HG03280 (cell line): ENCODE data around the gene MED10.
"Not testable (repeated sequence)": the region's sequence is repeated elsewhere in the genome, so short reads cannot be mapped to it uniquely, and the experiment has no call there.

Experiments used
- ATAC-seq: cut with Tn5 transposase; IDR thresholded peaks from one replicate; pipeline ENCODE4 v1.9.1; 2021; ENCODE audit warnings: mild to moderate bottlenecking, moderate library complexity; ENCODE audit not compliant: unreplicated experiment

MED10 gene

DNA sequence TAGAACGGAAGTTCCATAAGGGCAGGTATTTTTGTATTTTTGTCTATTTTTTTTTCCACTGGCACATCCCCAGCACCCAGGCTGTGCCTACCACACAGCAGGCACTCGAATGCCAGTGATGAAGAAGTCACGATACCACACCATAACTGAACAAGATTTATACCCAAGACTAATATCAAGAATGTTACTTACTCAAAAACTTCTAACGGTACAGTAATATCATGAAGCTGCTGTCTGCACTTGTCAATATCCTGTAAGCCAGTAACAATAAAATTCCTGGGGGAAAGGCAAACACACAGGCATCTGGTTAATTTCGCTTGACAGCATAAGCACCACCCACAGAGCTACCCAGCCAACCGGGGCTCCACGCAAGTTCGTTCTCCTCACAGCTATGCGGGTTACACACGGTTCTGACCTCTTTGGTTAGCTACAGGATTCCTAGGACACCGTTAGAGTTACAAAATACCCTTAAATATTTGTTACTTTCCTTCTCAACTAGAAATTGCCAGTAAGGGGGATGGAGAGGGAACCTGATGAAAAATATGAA lies 1.3 kb downstream of the MED10 start:
- no peak for ATAC-seq

DNA sequence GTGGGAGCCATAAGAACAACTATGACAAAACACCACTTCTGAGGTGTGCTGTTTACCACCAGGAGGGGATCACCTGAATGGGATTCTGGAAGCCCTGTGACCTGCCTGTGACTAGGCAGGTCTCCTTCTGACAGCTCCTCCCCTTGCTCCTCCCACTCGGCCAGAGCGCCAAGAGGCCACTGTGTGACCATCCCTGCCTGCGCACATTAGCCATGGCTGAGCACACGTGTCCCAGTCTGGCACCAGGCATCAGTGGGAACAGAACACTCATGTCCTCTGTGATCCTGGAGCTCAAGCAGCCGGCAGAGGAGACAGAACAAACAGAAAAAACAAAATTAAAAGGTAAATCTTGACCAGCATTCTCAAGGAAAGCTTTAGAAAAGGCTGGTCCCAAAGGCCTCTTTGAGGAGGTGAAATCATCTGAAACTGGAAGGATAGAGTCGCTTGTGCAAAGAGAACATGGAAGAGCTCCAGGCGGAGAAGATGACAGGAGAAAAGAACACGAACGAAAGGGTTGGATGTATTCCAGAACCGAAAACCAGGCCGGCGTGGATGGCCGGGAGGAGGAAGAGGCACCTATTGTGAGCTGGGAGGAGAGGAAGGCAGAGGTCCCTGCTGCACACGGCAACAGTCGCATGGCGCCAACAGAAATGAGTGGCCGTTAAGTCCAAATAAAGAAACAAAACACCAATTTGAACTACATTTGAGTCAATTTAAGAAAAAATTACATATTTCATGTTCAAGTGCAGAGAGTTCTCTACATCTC lies 5.1 kb downstream of the MED10 start:
- no peak for ATAC-seq

DNA sequence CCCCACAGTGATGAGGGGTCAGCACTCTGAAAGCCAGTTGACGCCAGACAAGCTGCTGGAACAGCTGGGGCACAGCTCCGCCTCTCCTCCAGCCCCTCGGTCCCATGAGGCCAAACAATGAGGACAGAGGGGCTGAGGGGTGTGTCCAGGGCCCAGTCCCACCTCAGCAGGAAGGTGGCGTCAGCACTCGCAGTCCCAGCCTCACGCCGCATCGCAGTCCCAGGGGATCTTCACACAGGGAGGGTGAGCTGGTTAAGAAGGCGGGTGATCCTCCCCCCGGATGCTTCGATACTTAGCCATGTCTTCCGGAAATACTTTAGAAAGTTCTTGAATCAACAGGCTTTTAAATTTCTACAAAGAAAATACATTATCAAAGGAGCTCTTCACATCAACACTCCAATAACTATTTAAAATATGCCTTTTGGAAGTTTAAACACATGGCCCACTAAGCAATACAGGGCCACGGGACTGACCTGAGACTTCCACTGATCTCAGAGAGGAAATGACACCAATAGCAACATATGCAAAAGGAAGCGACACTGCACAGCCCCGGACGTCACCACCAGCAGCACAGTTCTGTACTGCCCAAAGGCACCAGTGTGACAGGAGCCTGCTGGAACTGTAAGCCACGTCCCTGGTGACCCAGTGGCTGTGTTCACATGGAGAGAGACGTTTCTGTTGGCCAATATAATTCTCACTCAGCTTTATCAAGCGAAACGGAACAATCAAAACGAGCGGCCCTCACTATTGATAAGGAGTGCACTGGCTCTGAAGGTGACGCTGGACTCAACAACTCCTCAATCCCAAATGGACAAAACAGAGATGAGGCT lies 5.9 kb downstream of the MED10 start:
- ATAC-seq = no peak

DNA sequence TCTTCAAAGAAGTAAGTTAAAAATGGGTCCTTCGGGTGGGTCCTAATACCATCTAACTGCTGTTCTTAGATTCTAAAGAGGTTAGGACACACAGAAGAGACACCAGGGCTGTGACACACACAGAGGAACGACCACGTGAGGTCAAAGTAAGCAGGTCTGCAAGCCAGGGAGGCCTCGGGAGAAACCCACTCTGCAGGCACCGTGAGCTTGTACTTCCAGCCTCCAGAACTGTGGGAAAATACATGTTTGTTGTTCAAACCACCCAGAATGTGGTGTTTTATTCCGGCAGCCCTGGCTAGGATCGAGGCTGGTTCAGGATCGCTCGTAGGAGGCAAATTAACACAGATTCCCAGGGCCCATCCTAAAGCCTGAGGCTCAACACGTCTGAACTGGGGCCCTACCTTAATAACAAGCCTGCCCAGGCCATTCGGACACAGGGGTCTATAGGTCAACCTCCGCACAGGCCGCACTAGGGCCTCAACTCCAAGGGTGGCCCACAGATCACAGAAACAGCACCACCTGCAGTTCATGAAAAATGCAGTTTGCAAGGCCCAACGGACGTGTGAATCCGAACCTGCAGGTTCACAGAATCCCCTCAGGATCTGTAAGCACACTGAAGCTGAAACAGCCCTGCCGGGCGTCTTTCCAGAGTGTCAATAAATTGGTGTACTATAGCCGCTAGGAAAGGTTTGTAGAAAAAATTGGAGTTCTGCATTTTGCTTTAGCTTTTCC lies 7.1 kb downstream of the MED10 start:
- no peak for ATAC-seq

DNA sequence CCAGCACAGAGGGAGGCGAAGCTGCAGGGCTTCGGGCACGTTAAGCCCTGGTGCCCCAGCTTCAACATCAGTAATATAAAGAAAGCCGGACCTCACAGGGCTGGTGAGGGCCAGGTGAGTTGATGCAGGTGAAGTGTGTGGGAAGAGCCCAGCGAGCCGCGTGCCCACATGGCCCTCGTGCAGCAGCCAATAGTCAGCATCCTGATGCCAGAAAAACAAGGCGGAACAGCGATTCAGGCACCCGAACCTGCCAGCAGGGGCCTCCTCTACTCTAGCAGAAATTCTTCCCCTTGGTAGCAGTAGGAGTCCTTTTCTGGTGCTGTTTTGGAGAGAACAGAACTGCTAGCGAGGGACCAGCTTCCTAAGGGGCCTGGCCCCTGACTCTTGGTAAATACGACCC lies 7.8 kb downstream of the MED10 start:
- ATAC-seq = no peak

DNA sequence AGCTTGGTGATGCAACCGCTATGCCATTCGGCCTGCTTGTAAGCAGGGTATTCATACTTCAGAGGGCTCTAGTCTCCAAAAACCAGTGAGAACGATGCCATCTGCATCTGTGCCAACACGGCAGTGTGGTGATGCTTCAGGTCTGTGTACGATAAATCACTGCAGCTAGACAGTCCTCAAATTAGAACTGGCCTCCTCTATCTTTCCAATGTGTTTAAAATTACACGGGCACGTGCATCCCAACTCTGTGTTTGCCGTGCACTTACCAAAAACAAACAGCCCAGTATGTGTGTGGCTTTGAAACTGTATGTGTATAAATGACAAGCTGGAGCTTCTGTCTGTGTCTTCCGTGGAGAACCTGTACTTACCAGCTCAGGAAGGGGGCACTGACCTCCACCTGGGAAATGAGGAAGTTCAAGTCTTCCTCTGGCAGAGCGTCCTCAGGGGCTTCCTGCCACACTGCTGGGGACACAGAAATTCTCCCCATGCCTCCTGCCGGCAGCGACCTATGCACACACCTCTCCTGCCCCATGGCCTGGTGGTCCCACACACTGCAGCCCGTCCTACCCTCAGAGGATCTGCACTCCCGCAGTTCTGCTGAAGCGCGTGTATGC lies 12.3 kb downstream of the MED10 start:
- no peak for ATAC-seq

DNA sequence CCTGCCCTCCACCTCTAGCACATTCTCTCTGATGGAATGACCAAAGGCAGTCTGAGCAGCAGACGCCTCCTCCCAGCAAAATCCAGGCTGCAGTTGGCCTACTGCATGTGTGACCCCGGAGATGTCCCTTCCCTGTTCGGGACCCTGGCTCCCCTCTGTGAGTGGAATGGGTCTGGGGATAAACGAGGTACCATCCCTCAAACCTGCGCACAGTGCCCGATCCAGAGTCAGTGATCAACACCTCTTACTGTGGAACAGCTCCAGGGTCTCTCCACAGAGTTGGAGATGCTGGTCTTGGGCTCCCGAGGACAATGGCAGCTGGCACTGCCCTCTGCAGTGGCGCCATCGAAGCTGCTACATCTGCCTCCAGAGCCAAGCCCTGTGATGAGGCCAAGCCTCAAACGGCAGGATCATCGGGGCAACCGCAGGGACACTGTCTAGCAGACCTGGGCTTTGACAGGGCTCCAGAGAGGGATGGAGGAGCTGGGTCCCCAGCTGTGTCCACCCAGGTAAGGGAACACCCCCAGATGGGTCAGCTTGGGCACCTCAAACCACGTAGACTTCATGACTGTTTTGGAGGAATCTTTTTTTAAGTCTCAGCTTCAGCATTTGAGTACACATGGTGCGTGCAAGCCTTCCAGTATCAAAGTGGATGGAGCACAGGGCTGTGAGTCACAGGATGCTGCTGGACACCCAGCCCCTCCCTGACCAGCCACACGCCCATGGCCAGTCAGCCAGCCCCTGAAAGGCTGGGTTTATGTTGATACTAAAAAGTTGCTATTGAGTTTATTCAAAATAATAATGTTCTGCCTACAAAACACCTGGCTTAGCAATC lies 13.0 kb downstream of the MED10 start:
- no peak for ATAC-seq

DNA sequence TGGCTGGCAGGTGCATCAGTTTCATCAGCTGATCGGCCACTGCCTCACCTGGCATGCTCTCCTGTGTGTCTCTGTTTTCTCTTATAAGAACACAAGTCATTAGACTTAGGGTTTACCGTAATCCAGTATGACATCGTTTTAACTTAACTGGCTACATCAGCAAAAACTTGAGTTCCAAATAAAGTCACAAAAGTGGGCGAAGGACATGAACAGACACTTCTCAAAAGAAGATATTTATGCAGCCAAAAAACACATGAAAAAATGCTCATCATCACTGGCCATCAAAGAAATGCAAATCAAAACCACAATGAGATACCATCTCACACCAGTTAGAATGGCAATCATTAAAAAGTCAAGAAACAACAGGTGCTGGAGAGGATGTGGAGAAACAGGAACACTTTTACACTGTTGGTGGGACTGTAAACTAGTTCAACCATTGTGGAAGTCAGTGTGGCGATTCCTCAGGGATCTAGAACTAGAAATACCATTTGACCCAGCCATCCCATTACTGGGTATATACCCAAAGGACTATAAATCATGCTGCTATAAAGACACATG lies 14.8 kb downstream of the MED10 start:
- not testable (repeated sequence) for ATAC-seq

DNA sequence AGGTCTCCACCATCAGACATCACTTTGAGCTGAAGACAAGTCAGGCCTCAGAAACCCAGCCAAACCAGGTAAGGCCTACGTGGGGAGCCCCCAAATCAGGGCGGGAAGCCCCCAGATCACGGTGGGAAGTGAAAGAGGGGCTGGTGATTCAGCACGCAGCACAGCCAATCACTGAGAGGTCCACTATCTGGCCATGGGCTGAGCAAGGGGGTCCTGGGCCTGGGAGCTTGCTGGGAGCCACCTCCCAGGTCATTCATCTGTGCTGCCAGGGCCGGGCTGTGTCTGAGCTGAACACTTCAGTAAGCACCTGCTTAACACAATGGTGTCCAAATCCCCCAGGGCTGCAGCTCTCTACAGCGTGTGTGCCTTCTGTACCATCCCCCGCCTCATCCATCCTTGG lies 15.5 kb downstream of the MED10 start:
- no peak for ATAC-seq

DNA sequence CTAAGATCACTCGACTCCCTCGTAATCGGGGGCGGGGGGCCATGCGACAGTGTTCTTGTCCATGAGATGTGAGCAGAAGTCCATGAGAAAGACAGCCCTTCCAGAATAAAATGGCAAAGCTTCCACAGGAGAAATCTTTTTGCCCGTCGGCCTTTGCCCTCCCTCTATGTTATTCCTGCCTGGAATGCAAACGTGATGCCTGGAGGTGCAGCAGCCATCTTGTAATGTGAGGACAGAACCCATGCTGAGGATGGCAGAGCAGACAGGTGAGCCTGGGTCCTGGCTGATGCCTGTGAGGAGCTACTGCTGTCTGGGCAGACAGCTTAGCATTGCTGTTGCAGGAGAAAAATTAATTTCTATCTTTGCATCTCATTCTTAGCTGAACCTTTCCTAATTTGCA lies 17.2 kb downstream of the MED10 start:
- no peak for ATAC-seq

DNA sequence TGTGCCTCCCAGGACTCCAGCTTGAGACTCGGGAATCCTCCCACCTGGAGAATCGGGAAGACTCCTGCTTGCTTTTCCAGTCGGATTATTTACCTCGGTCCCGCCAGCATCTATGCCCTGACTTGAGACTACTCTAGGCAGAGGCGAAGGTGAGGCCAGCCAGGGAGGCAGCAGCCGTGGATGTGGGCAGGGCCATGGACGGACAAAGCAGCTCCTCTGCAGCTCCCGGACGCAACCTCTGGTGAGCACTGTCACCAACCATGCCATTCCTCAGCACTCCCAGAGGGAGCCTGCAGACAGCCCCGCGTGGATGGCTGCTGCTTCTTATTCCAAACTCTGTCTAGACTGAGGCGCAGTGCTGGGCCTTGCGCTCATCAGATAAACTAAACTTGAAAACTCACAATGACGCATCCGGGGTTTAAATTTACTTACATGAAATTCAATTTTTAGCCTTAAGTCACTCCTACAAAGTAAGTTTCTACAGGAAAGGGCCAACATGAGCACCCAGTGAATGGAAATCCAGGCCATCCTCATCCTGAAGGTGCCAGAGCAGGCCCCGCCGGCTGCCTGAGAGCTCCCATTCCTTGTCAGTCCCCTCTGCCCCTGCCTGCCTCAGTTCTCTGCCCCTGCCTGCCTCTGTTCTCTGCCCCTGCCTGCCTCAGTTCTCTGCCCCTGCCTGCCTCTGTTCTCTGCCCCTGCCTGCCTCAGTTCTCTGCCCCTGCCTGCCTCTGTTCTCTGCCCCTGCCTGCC lies 17.8 kb downstream of the MED10 start:
- ATAC-seq = no peak

DNA sequence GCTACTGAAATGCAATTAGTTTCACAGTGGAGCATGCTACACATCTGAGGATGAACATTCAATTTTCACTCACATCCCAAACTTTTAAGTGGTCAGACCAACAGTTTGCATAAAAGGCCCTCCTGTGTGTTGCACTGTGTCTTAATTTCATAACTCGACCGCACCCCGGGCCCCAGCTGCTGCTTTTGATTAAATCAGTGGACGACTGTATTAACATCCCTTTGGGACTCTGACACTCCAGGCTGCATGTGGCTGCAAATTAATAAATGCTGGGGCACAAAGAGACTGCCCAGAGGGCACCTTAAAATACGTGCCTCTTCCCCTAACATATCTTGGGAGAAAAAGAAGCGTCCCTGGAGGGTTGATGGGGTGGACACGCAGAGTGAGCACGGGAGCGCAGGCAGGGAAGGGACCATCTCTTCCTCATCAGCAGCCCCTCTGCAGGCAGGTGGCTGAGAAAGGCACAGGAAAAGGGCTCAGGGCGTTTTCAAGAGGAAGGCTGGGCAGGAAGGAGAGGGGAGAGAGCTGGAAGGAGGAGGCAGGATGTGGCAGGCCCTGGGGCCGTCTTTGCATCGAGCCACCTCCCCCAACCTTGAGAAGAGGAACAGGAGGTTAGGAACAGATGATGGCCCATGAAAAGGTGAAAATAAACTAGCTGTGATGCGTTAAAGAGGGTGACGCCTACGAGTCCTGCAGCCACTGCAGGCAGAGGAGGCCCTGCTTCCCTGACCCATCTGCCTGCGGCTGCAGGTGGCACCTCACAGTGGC lies 18.6 kb downstream of the MED10 start:
- no peak for ATAC-seq

DNA sequence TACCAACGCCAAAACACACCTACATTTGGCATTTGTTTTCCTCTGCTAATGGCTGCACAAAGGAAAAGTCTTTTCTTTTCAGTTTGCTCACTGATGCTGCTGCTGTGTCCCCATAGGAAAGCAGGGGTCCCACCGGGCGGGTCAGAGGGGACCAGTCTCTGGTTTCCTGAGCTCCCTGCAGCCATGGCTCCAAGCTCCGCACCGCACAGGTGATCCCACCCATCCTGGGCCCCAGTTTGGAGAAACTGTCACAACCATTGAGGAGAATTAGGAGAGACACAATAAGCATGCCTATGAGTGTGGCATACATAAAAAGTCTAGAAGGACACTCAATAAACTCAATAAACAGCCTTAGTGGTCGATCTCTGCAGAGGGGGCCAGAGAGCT lies 19.9 kb downstream of the MED10 start:
- no peak for ATAC-seq

DNA sequence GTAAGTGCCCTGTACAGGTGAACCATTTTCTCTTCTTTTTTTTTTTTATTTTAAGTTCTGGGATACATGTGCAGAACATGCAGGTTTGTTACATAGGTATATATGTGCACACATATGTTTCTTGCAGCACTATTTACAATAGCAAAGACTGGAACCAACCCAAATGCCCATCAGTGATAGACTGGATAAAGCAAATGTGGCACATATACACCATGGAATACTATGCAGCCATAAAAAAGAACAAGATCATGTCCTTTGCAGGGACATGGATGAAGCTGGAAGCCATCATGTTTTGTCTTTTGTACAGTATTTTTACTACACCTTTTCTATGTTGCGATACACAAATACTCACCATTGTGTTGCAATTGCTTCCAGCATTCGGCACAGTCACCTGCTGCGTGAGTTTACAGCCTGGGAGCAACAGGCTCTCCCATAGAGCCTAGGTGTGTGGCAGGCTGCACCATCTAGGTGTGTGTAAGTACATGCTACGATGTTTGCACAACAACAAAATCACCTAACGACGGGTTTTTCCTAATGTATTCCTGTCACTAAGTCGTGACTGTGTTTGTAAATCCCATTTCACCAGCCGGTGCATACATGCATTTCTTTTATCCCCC lies 20.4 kb downstream of the MED10 start:
- ATAC-seq = not testable (repeated sequence)

DNA sequence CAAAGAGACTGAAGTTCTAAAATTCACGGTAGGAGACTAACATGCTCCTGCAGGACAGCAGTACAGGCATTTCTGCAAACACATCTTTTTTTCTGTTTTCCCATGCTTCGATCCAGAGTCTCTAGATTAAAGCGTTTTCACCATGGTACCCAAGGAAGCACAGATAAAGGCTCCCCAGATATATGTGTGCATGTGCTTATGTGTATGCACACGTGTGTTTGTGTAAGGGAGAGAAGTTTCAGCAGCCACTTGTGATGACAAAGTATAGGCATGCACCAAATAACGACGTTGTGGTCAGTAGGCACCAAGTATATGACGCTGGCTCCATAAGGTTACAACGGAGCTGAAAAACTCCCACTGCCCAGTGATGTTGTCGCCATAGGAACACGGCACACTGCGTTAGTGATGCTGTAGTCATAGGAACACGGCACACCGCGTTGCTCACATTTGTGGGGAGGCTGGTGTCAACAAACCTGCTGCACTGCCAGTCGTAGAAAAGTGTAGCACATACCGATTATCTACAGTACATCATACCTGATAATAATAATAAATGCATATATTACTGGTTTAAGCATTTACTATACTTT lies 21.7 kb downstream of the MED10 start:
- no peak for ATAC-seq

DNA sequence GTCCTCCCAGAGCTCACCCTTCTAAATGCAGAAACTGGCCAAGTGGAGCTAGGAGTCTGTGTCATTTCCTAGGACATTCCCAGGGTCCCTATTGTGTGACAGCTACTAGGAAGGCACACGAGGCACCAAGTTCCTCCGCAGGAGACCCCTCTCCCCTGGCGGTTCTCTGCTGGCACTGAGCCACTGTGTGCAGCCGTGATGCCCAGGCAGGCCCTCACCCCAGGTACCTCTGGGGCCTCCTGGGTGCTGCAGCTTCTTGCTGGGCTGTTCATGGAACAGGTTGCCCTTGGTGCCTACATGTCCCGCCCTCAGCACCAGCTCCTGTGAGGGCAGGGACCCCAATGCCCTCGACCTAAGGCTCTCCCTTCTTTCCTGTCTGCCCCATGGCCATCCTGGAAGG lies 23.1 kb downstream of the MED10 start:
- ATAC-seq = no peak

DNA sequence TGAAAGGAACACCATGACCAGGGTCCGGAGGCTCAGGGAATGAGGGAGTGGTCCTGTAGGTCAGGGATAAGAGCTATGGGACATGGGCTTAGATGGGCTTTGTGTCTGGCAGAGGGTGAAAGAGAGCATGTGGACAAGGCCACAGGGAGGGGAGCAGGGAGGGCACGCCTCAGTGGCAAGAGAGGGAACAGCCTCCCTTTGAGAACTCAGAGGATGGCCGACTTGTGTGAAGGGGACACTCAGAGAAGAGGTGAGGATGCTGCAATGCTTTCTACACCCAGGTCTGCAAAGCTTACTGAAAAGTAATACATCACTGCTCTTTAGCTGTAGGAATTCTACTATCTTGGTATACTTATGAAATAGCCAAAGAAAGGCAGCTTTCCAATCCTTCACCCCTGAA lies 23.5 kb downstream of the MED10 start:
- ATAC-seq = no peak
